ENCODE results near the gene ASCC3.

DNA sequence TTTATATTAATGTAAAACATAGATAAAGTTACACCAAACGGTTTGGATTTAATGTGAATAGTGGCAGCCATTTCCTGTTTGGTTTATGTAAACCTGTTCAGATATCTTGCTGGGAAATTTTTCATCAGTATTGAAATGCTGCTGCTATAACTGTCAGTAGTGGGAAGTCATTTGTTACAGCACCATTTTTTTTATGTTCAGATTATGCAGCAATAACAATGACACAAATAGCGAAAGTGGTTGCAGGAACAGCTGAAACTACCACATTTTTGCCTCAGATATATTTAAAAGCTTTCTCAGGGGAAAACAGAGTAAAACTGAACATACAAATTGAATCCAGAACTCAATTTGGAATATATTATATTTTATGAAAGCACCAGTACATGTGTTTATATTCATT is 287.6 kb downstream of the ASCC3 start:
- TF ChIP-seq, protein P1, sequence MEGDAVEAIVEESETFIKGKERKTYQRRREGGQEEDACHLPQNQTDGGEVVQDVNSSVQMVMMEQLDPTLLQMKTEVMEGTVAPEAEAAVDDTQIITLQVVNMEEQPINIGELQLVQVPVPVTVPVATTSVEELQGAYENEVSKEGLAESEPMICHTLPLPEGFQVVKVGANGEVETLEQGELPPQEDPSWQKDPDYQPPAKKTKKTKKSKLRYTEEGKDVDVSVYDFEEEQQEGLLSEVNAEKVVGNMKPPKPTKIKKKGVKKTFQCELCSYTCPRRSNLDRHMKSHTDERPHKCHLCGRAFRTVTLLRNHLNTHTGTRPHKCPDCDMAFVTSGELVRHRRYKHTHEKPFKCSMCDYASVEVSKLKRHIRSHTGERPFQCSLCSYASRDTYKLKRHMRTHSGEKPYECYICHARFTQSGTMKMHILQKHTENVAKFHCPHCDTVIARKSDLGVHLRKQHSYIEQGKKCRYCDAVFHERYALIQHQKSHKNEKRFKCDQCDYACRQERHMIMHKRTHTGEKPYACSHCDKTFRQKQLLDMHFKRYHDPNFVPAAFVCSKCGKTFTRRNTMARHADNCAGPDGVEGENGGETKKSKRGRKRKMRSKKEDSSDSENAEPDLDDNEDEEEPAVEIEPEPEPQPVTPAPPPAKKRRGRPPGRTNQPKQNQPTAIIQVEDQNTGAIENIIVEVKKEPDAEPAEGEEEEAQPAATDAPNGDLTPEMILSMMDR (conservative IDR thresholded peaks at IDR 0.05; ENCODE audit: low read length), result no peak
- no peak for TF ChIP-seq EZH2phosphoT487 (IDR thresholded peaks at IDR 0.05; ENCODE audit: borderline replicate concordance, low read depth, low read length)

Measured in OCI-LY7 (cell line).